Tibial nerve (tissue), 4 donors: Measurements from ENCODE around the gene THRAP3. TPM values are rescaled to one million over a fixed set of nuclear protein-coding genes. Genes with fewer than 3 reads are reported as not detected.

Source experiments
- DNase-seq, 2 donors: peaks; one replicate each; pipeline ENCODE4 v3.0.0-alpha.2; 2019; ENCODE audit warnings: low spot score in 2 of 2
- H3K27ac ChIP-seq, 4 donors: fragments of 200-600 bp; sonication (generic) in 3 of 4; one replicate each; pipeline ENCODE4 v1.5.1; 2017 to 2019; ENCODE audit warnings: mild to moderate bottlenecking in 1 of 4
- H3K27me3 ChIP-seq, 2 donors: fragments of 200-600 bp; sonication (generic) in 1 of 2; one replicate each; pipeline versions ENCODE4 v1.5.1 to v1.6.0; 2017 to 2019
- H3K36me3 ChIP-seq, 3 donors: fragments of 200-600 bp; sonication (generic); one replicate each; pipeline ENCODE4 v1.5.1; 2018 to 2019
- H3K4me1 ChIP-seq, 4 donors: fragments of 200-600 bp; sonication (generic) in 3 of 4; one replicate each; pipeline ENCODE4 v1.5.1; 2017 to 2019
- H3K4me3 ChIP-seq, 4 donors: fragments of 200-600 bp; sonication (generic) in 3 of 4; one replicate each; pipeline ENCODE4 v1.5.1; 2017 to 2019; ENCODE audit warnings: mild to moderate bottlenecking in 1 of 4, moderate library complexity in 1 of 4
- H3K9me3 ChIP-seq, 4 donors: fragments of 200-600 bp; sonication (generic) in 3 of 4; one replicate each; pipeline ENCODE4 v1.5.1; 2017 to 2019
- EP300 ChIP-seq, 2 donors: sonication (generic); formaldehyde crosslinking; IDR thresholded peaks; one replicate each; pipeline ENCODE4 v1.6.1; 2017; ENCODE audit warnings: antibody characterized with exemption in 2 of 2, mild to moderate bottlenecking in 1 of 2
- POLR2A ChIP-seq, 2 donors: fragments of 450-650 bp; IDR thresholded peaks; one replicate each; pipeline ENCODE4 v1.6.1; 2017; ENCODE audit warnings: antibody characterized with exemption in 2 of 2, mild to moderate bottlenecking in 2 of 2, moderate library complexity in 2 of 2
- WGBS, 2 donors: methylation state at CpG; one replicate each; pipeline ENCODE4 v1.1.5; 2018; 5-methylcytosine and 5-hydroxymethylcytosine counted together
- total RNA-seq, 4 donors: library from RNA; depleted of rRNA; stranded (reverse); fragments of >200 nt; gene quantifications; one replicate each; pipeline ENCODE4 v1.1.0, GENCODE V29; 2016
- TF ChIP-seq, protein P1 (sequence below), 5 experiments: fragments of 200-600 bp in 3 of 5; fragments of 450-650 bp in 2 of 5; sonication (generic) in 3 of 5; IDR thresholded peaks; one replicate each; pipeline ENCODE4 v1.5.1; 2016 to 2019; ENCODE audit warnings: antibody characterized with exemption in 5 of 5, mild to moderate bottlenecking in 3 of 5, moderate library complexity in 2 of 5

Gene THRAP3
- total RNA-seq, 4 donors from 2014 or later, result 89.2 to 114 (median 97.0) TPM

DNA sequence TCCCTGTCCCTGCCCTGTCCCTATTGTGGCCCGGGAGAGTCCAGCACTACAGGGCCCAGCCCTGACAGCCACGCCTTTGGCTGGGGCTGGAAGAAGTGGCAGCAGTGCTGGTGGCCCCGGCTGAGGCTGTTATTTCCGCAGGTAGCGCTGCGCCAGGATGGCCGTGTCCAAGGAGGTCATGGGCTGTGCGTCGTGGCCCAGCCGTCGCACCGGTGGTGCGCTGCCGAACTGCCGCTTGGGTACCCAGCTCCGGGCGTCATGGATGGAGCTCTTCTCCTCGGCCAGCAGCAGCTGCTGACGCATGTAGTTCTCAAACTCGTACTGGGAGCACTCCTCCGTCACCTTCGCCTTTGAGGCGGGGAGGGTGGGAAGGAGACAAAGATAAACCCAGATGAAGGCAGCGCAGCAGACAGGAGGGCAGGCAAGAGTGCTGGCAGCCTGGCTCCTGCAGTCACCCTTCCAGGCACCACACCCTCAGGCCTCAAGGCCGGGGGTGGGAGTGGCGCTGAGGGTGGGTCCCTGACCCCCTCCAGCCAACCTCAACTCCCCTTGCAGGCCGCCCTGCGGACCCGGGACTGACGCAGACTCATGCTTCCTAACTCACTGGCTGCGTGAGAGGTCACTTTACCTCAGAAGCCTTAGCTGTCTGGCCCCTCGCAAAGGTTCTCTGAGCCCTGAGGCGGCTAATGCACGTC is 117.5 kb downstream of the THRAP3 start:
- no peak for DNase-seq
- Histone ChIP-seq H3K9me3 (no peaks in the 10 kb centered on the region), H3K4me3 (no peak overlapping the region), H3K27ac (no peak overlapping the region), H3K4me1 (peaks cover 0 to 7% (median 3%) of the 10 kb centered on the region in 4 donors), H3K36me3 (peaks cover 0 to 74% (median 0%) of the 10 kb centered on the region in 3 donors), H3K27me3 (no peaks in the 10 kb centered on the region)
- WGBS, 2 donors, result 87 to 90% methylated on average over 21 to 22 of the region's 34 CpGs
- no peak for TF ChIP-seq POLR2A (IDR thresholded peaks at IDR 0.05)
- no peak for TF ChIP-seq EP300 (IDR thresholded peaks at IDR 0.05)
- TF ChIP-seq, protein P1, sequence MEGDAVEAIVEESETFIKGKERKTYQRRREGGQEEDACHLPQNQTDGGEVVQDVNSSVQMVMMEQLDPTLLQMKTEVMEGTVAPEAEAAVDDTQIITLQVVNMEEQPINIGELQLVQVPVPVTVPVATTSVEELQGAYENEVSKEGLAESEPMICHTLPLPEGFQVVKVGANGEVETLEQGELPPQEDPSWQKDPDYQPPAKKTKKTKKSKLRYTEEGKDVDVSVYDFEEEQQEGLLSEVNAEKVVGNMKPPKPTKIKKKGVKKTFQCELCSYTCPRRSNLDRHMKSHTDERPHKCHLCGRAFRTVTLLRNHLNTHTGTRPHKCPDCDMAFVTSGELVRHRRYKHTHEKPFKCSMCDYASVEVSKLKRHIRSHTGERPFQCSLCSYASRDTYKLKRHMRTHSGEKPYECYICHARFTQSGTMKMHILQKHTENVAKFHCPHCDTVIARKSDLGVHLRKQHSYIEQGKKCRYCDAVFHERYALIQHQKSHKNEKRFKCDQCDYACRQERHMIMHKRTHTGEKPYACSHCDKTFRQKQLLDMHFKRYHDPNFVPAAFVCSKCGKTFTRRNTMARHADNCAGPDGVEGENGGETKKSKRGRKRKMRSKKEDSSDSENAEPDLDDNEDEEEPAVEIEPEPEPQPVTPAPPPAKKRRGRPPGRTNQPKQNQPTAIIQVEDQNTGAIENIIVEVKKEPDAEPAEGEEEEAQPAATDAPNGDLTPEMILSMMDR (IDR thresholded peaks at IDR 0.05), result no peak

DNA sequence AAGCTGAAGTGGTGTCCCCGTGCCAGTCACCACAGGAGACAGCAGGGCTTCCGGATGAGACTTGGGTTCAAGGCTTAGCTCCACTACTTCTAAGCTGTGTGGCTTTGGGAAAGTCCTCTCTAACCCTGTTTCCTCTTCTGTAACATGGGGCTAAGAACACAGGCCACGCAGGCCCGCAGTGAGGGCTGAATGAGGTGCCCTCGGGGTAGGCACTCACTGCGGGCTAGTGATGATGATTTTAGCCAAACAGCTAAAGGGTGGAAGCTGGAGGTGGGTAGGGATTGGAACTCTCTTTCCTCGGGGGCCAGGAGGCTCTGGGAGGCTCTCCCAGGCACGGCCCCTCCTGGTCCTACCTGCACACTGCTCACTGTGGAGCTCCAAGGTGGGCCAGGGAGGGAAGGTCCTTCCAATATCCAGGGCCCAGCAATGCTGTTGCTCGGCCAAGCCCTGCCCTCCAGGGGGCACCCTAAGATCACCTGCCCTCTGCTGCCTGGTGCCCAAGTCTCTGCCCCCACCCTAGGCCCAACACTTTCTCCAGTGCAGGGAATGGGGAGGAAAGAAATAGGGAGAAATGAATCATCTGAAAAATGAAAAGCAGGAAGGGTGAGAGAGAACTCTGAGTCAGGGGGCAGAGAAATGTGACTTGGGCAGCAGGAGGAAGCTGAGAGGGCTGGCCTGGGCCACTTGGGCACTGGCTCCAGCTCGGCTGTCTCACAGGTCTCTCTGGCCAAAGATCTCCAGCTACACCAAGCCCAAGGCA is 118.4 kb downstream of the THRAP3 start:
- 69 to 77% methylated on average over 9 to 10 of the region's 10 CpGs for WGBS, 2 donors
- H3K36me3 ChIP-seq, result peaks cover 0 to 82% (median 0%) of the 10 kb centered on the region in 3 donors
- DNase-seq, result peak; percentile 39 to 44
- H3K4me3 ChIP-seq, result no peak overlapping the region
- TF ChIP-seq, protein P1 (IDR thresholded peaks at IDR 0.05), result peak; percentile 49 to 75 (median 60)
- no peak for TF ChIP-seq POLR2A (IDR thresholded peaks at IDR 0.05)
- H3K4me1 ChIP-seq, result peaks cover 0 to 7% (median 3%) of the 10 kb centered on the region in 4 donors
- peak overlapping the region in 3 of 4 donors; percentile 3 to 79 (median 58) for H3K27ac ChIP-seq
- H3K9me3 ChIP-seq, result no peaks in the 10 kb centered on the region
- H3K27me3 ChIP-seq, result no peaks in the 10 kb centered on the region

DNA sequence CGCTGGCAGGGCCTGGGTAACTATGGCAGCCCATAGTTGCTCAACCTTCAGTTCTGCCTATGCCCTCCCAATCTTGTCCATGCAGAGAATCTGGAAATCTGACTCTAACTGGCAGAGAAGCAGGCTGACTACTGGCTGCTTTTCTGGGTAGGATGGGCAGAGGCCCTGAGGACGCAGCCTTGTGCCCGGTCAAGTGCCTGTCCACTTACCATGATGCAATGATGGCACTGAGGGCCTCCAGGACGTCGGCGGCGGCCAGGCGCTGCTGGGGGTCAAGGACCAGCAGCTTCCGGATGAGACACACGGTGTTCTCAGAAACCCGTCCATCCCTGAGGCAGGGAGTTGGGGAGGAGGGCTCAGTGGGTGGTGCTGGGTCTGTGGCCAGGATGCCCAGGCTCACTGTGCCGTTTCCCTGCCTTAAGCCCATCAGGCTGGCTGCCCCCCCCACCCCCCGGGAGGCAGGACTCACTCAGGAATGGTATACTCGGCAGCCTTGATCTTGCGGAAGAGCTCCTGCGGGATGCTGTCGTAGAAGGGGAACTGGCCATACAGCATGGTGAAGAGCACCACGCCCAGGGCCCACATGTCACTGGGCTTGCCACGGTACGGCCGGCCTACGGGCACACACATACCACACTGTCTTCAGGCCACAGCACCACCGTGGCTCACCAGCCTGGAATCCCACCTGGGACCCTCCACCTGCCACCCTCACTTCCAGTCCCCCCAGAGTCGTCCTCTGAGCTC is 119.6 kb downstream of the THRAP3 start:
- Histone ChIP-seq H3K27ac (peak overlapping the region in 2 of 4 donors; percentile 58 to 79), H3K27me3 (no peaks in the 10 kb centered on the region), H3K4me3 (no peak overlapping the region), H3K9me3 (no peaks in the 10 kb centered on the region), H3K4me1 (peaks cover 0 to 7% (median 3%) of the 10 kb centered on the region in 4 donors), H3K36me3 (peaks cover 0 to 93% (median 0%) of the 10 kb centered on the region in 3 donors)
- DNase-seq, result no peak
- TF ChIP-seq, protein P1 (IDR thresholded peaks at IDR 0.05), result no peak
- no peak for TF ChIP-seq POLR2A (IDR thresholded peaks at IDR 0.05)
- no peak for TF ChIP-seq EP300 (IDR thresholded peaks at IDR 0.05)
- 85 to 89% methylated on average over 20 to 24 of the region's 24 CpGs for WGBS, 2 donors

DNA sequence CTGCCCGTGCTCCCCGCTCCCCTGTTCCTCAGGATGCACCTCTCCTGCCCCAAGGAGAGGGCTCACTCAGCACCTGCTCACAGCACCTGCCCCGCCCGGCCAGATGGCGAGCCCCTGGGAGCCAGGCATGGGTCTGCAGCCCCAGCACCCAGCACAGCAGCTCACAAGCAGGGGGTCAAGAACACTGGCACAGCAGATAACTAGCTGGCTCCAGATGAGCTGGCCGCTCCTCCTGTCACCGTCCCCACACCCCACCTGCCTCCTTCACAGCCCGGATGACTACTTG is 120.1 kb downstream of the THRAP3 start:
- H3K27ac ChIP-seq, result no peak overlapping the region
- no peak overlapping the region for H3K4me3 ChIP-seq
- no peaks in the 10 kb centered on the region for H3K27me3 ChIP-seq
- H3K9me3 ChIP-seq, result no peaks in the 10 kb centered on the region
- H3K4me1 ChIP-seq, result peaks cover 0 to 12% (median 4%) of the 10 kb centered on the region in 4 donors
- peaks cover 0 to 90% (median 0%) of the 10 kb centered on the region in 3 donors for H3K36me3 ChIP-seq
- TF ChIP-seq, protein P1 (IDR thresholded peaks at IDR 0.05), result no peak
- no peak for TF ChIP-seq POLR2A (IDR thresholded peaks at IDR 0.05)
- TF ChIP-seq EP300 (IDR thresholded peaks at IDR 0.05), result no peak
- 88 to 96% methylated on average over 8 of the region's 8 CpGs for WGBS, 2 donors
- no peak for DNase-seq
